OCI-LY3 (cell line): ENCODE measurements around the gene KRTAP4-8.

Source experiments
- EZH2phosphoT487 ChIP-seq: fragments of 200-600 bp; shearing (Covaris generic); IDR thresholded peaks from 2 replicates; pipeline ENCODE4 v1.6.1; 2018; ENCODE audit warnings: antibody characterized with exemption, mixed run types, low read depth
- TF ChIP-seq, protein P1 (sequence below): fragments of 200-600, 300-600 bp; sonication (generic); IDR thresholded peaks from 2 replicates; pipeline ENCODE4 v1.5.1; 2014; ENCODE audit warnings: antibody characterized with exemption, low read length, low read depth

DNA sequence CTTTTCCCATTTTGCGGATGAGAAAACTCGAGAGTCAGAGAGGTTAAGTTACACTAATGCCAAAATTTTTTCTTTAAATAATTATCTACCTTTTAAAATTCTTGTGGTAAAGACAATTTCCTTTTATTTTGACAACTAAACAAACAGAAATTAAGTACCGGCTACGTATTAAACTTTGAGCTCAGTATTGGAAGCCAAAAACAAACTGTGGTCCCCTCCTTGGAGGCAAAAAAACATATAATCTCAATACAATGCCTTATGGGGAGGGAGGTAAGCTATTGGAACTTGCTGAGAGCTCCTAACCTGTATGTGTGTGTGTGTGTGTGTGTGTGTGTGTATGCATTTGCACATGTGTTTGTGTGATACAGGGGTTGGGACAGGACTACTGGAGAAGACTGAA, 34.5 kb downstream of the KRTAP4-8 start:
- TF ChIP-seq, protein P1, sequence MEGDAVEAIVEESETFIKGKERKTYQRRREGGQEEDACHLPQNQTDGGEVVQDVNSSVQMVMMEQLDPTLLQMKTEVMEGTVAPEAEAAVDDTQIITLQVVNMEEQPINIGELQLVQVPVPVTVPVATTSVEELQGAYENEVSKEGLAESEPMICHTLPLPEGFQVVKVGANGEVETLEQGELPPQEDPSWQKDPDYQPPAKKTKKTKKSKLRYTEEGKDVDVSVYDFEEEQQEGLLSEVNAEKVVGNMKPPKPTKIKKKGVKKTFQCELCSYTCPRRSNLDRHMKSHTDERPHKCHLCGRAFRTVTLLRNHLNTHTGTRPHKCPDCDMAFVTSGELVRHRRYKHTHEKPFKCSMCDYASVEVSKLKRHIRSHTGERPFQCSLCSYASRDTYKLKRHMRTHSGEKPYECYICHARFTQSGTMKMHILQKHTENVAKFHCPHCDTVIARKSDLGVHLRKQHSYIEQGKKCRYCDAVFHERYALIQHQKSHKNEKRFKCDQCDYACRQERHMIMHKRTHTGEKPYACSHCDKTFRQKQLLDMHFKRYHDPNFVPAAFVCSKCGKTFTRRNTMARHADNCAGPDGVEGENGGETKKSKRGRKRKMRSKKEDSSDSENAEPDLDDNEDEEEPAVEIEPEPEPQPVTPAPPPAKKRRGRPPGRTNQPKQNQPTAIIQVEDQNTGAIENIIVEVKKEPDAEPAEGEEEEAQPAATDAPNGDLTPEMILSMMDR: no peak
- TF ChIP-seq EZH2phosphoT487: no peak
